HG03196 (cell line): Measurements from ENCODE around the gene FAM78A.

Source experiments
- ATAC-seq: cut with Tn5 transposase; IDR thresholded peaks from one replicate; pipeline ENCODE4 v1.9.1; 2021; ENCODE audit not compliant: unreplicated experiment

Gene FAM78A

DNA sequence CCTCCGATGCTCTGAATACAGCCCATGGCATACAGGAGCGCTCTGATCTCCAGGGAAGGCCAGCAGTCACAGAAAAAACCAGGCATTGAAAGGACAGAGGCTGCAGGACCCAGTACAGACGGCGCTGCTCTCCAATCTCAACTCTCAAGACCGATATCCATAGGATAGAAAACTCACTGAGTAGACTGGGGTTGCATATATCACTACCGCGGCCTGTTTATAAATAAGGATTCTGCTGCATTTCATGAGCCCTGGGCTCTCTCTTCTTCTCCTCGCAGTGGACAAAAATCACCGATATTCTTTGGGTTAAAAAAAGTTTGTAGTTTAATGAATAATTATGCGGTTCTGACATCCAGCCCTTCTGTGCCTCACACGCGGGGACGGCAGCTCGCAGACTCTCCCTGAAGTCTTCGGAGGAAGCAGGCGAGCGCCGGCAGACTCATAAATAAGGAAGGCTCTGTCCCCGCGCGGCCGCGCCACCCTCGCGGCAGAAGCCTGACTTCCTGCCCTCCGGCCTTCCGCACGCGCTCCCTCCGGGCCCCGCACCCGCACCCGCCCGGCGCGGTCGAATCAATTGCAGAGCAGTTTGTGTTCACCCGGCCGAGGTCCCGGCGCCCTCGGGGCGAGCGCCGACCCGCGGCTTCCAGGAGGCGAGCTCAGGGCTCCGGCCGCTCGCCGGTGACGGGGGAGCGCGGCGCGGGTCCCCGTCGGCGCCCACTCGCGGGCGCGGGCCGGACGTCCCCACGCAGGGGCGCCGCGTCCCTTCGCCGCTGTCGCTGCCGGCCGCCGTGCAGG, at the start of gene FAM78A:
FAM78A (minus strand) TSS at position 417 of the 795 bp plus-strand sequence; CDS start at position 86, 331 bp downstream.
- ATAC-seq, result no peak

DNA sequence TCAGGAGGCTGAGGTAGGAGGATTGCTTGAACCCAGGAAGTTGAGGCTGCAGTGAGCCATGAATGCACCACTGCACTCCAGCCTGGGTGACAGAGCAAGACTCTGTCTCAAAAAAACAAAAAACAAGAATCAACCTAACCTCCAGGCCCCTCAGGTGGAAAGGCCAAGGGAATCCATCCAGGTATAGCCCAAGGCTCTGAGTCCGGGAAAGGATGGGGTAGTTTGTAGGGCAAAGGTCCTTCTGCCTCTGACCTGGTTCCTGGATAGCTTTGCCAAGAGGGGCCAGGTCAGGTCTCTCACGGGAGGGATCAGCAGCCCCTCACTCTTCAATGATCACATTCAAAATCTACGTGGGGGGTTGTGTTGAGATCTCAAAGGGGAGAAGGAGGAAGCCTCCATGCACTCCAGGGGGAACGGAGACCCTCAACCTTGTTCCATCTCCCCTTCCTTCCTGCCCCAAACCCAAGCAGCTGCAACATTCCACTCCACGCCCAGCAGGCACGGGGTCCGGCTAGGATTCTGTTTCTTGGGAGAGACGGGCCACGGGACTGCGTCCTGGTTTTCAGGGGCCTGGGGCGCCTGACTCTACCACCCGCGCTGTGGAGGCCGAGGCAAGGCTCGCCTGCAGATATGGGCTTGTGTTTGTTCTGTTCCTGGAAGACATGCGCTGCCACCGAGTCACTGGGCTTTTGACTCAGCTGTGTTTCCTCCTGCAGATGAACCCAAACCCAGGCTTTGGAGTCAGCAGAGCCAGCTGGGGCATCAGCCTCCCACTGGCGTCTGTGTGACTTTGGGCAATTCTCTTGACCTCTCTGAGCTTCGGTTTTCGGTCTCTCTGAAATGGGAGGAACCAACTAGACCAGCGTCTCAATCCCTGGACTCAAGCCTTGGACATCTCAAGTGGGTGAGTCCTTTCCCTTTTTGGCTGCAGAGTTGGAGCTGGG, 48.7 kb upstream of the FAM78A start:
- no peak for ATAC-seq

GRCh38 chr9:131323629-131324028, 47.3 kb upstream of the FAM78A start:
- ATAC-seq, result no peak

DNA sequence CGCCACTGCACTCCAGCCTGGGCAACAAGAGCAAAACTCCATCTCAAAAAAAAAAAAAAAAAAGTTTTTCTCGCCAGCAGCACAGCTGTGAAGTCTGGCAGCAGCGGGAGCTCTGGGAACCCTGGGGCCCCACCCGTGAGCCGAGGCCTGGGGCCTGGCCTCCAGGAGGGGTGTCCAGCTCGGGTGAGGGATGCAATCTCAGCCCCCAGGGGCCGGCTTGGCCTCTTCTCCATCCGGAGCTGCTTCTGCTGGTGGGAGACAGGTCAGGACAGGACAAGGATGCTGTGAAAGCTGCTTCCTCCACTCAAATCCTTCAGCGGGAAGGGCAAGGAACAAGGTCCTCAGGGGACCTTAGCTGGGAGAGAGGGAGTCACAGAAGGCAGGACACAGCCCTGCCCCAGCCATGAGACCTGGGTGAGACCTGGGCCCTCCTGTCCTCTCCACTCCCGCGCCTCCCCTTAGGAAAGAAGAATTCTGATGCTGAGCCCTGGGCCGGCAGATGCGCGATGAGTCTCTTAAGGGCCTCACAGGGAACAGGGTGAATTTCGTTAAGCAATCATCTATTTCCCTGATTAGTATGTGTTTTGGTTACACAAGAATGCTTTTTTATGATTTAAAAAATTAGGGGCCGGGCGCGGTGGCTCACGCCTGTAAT, 43.8 kb upstream of the FAM78A start:
- ATAC-seq, result no peak

GRCh38 chr9:131319486-131319885, 43.2 kb upstream of the FAM78A start:
- ATAC-seq, result no peak

- ATAC-seq, result no peak
Measured at GRCh38 chr9:131318231-131319085, 42.1 kb upstream of the FAM78A start.

- ATAC-seq, result no peak
Measured at GRCh38 chr9:131312822-131313770, 36.8 kb upstream of the FAM78A start.

DNA sequence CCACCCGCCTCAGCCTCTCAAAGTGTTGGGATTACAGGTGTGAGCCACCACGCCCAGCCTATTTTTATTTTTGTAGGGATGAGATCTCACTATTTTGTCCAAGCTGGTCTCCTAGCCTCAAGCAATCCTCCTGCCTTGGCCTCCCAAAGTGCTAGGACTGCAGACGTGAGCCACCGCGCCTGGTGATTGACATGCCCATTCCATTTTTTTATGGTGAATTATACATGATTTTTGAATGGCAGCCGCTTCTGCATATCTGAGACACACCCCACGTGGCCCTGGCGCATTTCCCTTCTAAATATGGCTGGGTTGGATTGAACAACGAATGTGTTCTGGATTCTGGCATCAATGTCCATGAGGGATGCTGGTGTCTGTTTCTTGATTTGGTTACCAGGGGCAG, 35.9 kb upstream of the FAM78A start:
- no peak for ATAC-seq

- no peak for ATAC-seq
Measured at GRCh38 chr9:131310833-131311554, 34.7 kb upstream of the FAM78A start.

GRCh38 chr9:131309530-131310276, 33.4 kb upstream of the FAM78A start:
- ATAC-seq, result no peak

DNA sequence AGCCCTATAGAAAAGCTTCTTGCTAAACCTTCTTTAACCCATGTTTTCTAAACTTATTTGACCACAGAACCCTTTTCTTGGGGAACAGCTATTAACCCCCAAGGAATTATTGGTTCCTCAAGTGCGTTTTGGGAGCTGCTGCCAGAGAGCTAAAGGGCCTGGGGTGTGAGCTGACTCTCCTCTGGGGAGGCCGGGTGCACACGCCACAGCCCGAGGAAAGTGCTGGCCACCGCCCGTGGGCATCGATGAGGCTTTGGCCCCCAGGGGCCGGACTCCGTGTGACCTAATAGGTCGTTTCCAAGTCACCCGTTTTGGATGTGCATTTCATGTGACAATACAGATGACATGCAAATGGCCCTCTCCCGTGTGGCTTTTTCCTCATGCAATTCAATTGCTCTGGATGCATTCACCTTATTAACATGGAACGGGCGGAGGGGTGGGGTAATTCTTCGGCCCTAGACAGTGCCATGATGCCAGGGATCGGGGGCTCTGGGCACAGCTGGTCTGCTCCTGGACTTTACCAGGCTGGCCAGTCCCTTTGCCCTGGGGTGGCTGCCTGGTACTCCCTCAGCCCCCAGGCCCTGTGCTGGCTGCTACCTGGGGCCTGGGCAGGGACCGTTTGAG, 32.7 kb upstream of the FAM78A start:
- ATAC-seq, result no peak

GRCh38 chr9:131308452-131308851, 32.1 kb upstream of the FAM78A start:
- no peak for ATAC-seq

DNA sequence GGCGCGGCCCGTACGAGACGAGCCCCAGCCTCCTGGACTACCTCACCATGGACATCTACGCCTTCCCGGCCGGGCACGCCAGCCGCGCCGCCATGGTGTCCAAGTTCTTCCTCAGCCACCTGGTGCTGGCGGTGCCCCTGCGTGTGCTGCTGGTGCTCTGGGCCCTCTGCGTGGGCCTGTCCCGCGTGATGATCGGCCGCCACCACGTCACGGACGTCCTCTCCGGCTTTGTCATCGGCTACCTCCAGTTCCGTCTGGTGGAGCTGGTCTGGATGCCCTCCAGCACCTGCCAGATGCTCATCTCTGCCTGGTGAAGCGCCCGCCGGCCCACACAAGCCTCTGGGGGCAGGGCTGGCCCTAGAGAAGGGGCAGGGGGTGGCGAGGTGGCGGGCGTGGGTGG, 31.7 kb upstream of the FAM78A start:
- ATAC-seq, result no peak

- ATAC-seq, result no peak
Measured at GRCh38 chr9:131306397-131307004, 30.2 kb upstream of the FAM78A start.

GRCh38 chr9:131304676-131305355, 28.5 kb upstream of the FAM78A start:
- ATAC-seq, result no peak
